Measurements from ENCODE around the gene BIRC3.

Gene BIRC3

GRCh38 chr11:102317099-102317767, at the start of gene BIRC3:
Gene BIRC3, plus strand, starts transcription at chr11:102317484. Its CDS starts 7,026 bp downstream, at chr11:102324510.
- peak; percentile 66 to 80 for DNase-seq (ENCODE audit: low read depth in 2 of 2)

- DNase-seq (ENCODE audit: low read depth in 2 of 2): no peak
Observed at GRCh38 chr11:102267609-102268008, 49.7 kb upstream of the BIRC3 start.

DNA sequence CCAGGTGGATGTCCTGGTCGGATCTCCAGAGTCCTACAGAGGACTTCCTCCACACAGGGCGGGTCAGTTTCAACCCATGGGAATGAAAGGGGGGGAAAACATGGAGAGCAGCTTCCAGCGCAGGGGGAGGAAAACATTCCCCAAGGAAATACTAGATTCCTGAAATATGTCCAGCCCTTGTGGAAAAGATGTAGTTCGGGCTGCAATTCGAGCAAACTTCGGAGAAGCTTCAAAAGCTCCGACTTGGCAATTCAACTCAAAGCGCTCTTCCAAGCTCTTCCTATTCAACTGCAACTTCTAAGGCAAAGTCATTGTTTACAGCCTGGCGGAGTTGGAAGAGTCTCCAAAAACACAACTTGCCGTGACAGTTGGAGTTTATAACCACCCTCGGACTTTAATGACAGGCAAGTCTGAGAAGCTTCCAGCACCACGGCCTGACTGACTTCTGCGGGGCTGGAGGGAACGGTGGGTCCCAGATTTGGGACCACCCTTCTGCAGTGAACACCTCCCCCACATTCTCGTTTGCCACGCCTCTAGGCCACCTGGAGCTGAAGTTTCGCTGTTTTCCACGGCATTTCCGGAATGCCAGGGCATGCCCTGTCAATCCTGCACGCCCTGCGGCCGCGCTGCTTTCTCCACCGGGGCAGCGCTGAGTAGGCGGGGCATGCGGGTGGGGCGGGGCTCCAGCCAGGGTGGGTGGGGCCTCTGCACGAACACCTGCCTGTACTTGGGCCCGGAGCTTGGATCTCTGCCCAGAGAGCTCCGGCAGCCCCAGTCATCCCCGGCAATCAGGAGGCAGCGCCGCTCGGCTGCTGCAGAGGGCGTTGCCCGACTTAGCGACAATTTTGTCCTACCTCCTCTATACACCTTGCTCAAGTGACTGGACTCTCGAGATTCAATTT, 49.0 kb upstream of the BIRC3 start:
- peak; percentile 50 to 60 for DNase-seq (ENCODE audit: low read depth in 2 of 2)

GRCh38 chr11:102268985-102269470, 48.3 kb upstream of the BIRC3 start:
- DNase-seq (ENCODE audit: low read depth in 2 of 2): no peak

DNA sequence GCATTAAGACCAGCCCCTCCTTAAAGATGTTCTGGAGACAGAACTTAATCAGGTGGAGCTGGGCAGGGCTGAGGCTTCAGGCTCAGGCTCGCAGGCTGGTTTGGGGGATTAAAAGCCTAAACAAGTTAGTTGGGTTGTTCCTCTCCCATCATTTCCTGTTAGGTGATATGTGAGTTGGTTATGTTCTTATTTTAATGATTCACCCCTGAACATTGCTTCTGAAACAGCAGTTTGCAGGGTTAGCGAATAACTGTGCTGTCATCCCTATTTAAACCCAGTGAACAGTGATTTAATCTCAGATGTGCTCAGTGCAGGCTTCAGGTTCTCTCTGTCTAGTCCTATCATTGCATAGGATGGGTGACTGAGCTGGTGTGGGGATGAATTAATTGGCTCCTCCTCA, 47.4 kb upstream of the BIRC3 start:
- DNase-seq (ENCODE audit: low read depth in 2 of 2): no peak

DNA sequence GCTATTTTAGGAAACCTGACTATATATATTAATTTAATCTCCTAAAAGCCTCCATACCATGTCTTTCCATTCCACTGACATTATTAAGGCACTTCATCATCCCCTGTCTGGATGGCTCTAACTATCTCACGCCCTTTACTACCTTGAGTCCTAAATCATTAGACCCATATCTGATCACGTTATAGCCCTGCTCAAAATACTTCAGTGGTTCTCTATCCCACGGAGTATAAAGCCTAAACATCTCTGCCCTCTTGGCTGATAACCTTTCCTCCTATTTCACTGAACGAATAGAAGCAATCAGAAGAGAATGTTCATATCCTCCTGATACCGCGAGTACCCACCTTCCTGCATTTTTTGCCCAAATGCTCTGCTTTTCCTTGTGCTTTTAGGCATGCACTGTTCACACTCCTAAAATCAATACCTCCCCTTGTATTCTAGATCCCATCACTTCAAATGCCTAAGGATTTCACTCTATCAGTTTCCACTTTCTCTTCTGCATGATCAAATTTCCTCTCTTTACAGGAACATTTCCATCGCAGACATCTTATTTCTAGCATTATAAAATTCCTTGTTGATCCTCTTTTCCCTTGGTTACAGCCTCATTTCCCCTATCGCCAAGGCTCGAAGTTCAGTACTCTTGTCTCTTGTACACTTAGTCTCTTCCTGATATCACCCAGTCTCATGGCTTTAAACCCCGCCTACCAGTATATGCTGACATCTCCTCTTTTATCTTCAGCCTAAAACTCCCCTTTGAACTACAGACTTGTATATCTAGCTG, 45.0 kb upstream of the BIRC3 start:
- no peak for DNase-seq (ENCODE audit: low read depth in 2 of 2)

DNA sequence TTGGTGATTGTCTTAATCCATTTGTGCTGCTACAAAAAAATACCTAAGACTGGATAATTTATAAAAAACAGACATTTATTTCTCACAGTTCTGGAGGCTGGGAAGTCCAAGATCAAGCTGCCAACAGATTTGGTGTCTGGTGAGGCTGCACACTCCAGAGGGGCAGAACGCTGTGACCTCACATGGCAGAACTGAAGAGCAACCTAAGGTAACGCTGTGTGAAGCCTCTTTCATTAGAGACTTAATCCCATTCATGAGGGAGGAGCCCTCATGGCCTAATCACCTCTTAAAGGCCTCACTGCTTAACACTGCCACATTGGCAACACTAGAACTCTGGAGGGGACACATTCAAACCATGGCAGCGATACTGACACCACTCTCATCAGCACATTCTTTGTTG, 42.7 kb upstream of the BIRC3 start:
- DNase-seq (ENCODE audit: low read depth in 2 of 2): no peak

DNA sequence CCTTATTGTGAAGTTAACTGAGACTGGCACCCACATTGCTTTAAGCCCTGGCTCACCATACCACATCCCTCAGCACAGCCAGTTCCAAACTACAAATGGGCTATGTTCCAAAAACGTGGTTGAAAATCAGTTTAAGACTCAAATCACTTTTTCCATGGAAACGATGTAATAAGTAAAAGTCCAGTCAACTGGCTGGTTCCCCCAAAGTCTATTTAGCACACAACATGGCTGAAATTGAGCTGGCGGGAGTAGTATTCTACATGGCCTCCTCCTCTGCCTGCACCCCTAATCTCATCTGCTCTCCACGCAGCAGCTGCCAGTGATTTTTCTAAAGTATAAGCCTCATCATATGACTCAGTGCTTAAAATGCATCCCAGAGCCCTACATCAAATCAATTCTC, 40.9 kb upstream of the BIRC3 start:
- no peak for DNase-seq (ENCODE audit: low read depth in 2 of 2)

DNA sequence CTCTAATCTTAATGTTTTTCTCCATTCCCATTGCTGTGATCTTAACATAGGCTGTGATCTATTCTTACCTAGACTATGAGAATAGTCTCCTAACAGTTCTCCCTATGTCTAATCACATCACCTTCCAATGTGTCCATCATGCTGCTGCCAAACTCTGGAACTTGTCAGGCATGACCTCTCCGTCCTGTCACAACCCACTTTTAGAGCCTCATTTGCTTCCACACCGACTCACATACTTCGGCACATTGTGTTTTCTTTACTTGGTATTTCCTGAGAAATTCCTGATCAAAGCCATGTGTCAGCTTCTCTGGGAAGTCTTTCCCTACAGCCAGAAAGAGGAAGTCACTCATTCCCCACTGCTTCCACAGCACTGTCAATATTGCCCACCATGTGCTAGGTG, 40.5 kb upstream of the BIRC3 start:
- DNase-seq (ENCODE audit: low read depth in 2 of 2): no peak

- no peak for DNase-seq (ENCODE audit: low read depth in 2 of 2)
Observed at GRCh38 chr11:102279641-102280170, 37.6 kb upstream of the BIRC3 start.

DNA sequence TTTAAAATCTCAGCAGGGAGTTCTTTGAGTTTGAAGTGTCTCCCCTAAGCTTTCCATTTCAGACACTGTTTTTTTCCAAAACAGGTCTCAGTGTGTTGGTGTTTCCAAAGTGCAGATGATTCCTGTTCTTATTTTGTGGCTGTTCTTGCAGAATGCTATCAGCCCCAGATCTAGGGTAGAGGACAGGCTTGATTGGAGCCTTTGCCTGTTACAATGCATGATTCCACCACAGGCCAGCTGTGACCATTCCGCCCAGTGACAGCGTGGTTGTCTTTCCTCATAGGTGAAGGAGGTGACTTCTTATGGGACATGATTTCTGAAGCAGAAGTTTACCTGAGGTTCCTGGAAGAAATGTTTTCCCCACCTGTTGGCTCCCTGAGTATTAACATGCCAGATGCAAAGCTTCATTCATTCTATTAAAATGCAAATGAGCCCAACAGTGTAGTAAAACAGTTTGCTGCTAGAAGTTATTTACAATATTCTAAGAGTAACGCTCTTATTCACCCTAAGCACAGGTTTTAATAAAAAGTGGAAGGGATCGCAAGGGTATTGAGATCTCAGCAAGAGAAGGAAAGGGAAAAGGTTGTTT, 36.9 kb upstream of the BIRC3 start:
- DNase-seq (ENCODE audit: low read depth in 2 of 2): no peak

DNA sequence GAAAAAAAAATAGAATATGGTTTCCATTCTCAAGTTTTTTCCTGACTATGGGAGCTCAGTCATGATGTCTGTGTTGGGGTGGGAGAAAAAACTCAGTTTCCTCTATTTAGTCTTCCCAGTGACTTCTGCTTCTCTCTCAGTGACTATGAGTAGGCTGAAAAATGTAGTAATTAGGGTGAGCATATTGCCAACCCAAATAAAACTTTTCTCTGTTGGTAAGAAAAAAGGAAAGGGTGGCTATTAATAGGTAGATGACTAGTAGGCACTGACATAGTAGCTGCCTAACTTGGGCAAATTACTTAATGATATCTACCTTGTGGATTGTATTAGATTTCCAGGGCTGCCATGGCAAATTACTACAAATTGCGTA, 34.2 kb upstream of the BIRC3 start:
- DNase-seq (ENCODE audit: low read depth in 2 of 2): no peak

DNA sequence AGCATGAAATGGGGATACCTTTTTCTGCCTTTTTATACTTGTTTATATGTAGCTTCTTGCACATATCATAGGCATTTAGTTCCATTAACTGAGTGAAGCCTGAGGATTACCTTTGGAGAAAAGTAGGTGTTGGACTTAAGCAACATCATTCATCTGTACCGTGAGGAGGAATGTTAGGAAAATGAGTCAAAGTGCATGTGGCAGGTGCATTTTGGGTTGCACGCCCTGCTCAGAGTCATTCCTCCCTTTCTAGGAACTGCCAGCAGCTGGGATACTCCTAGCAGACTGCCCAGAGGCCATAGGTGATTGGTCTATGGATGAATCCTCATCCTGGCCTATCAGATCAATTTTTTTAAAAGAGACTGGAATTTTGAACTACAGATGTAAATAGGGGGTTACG, 33.3 kb upstream of the BIRC3 start:
- DNase-seq (ENCODE audit: low read depth in 2 of 2): no peak

GRCh38 chr11:102286292-102286691, 31.0 kb upstream of the BIRC3 start:
- no peak for DNase-seq (ENCODE audit: low read depth in 2 of 2)

DNA sequence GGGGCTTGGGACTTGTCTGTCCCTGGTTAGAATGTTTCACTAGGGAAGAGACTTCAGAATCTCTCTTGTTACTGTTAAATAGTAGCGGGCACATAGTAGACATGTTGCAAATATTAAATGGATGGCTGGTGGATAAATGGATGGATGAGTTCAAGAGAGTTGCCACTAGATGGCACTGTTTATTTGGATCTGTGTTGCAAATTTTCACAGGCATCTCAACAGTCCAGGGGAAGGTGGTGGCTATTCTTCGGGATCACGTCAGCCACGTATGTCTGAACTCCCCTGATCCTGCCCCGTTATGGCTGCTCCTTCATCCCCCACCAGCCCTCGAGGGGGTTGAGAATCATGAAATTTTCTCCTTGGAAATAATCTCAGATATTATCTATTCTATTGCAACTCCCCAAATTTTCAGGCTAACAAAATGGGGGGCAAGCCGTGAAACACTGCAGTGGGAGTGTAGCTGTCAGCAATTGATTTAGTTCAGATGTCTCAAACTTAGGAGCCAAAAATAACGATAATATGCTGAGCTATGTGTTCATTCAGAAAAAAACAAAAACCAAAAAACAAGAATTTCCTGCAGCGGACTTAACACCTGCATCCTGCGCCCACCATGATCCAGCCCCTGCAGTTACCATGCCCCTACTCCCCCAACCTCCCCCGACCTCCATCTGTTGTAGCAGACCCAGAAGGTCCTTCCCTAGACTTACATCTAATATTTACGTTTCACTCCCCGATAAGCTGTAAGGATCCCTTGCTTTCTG, 29.1 kb upstream of the BIRC3 start:
- no peak for DNase-seq (ENCODE audit: low read depth in 2 of 2)

GRCh38 chr11:102288725-102289083, 28.6 kb upstream of the BIRC3 start:
- DNase-seq (ENCODE audit: low read depth in 2 of 2): no peak

DNA sequence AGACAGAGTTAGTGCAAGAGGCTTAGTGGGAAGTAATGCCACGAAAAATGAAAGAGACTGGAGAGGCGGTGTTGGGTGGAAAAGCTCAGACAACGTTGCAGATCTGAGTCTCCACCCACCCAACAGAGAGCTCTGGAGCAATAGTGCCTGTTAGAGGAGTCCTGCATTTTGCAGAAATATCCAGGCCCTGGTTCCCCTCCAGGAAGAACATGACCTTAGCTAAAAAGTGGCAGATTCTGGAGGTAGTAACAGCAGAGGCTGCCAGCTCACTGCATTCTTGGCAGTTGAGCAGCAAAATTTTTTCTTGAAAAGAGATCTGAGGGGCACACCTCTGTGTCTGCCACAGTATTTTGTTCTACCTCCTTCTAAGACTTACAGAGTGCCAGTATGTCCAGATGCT, 27.7 kb upstream of the BIRC3 start:
- DNase-seq (ENCODE audit: low read depth in 2 of 2): no peak

- DNase-seq (ENCODE audit: low read depth in 2 of 2): no peak
Observed at GRCh38 chr11:102291831-102292230, 25.5 kb upstream of the BIRC3 start.

- DNase-seq (ENCODE audit: low read depth in 2 of 2): no peak
Observed at GRCh38 chr11:102292933-102293332, 24.4 kb upstream of the BIRC3 start.

DNA sequence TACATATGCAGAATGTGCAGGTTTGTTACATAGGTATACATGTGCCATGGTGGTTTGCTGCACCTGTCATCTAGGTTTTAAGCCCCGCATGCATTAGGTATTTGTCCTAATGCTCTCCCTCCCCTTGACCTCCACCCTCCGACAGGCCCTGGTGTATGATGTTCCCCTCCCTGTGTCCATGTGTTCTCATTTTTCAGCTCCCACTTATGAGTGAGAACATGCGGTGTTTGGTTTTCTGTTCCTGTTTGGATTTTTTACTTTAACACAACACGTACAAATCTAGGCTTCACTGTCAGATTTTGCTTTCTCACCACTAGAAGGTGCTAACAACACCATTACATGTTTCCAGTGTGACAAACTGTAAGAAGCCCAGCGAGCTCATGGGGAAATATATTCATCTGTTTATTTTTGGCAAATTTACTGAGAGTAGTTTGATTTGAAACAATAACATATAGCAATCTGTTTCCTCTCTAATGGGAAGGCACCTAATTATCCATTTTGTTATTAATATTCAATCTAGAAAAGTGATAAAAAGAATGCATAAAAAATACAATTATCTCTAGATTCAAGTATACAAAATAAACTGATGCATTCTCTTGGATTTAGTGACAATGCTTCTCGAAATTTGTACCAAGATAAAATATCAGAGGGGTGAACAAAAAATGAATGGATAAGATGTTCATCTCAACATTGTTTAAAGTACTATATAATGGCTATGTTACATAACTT, 23.2 kb upstream of the BIRC3 start:
- DNase-seq (ENCODE audit: low read depth in 2 of 2): no peak
